Umbilical cord (tissue), 2 donors: ENCODE measurements around the gene TMEM72. TPM values are rescaled to one million over a fixed set of nuclear protein-coding genes. Genes with fewer than 3 reads are reported as not detected.
"Not testable (repeated sequence)": the region's sequence is repeated elsewhere in the genome, so short reads cannot be mapped to it uniquely, and the experiment has no call there.

Source experiments
- DNase-seq: peaks from one replicate; pipeline ENCODE4 v3.0.0-alpha.2; 2015; ENCODE audit warnings: low spot score
- total RNA-seq: library from RNA; depleted of rRNA; stranded (reverse); fragments of >200 nt; gene quantifications from one replicate; pipeline ENCODE4 v1.2.3, GENCODE V29; 2014; ENCODE audit warnings: low replicate concordance; ENCODE audit not compliant: insufficient read depth

TMEM72 gene
- 2.2 TPM for total RNA-seq

GRCh38 chr10:44911081-44911540, at the start of gene TMEM72:
TMEM72 (plus strand) TSS chr10:44911337; CDS start chr10:44911513, 176 bp downstream.
- peak; percentile 76 for DNase-seq

DNA sequence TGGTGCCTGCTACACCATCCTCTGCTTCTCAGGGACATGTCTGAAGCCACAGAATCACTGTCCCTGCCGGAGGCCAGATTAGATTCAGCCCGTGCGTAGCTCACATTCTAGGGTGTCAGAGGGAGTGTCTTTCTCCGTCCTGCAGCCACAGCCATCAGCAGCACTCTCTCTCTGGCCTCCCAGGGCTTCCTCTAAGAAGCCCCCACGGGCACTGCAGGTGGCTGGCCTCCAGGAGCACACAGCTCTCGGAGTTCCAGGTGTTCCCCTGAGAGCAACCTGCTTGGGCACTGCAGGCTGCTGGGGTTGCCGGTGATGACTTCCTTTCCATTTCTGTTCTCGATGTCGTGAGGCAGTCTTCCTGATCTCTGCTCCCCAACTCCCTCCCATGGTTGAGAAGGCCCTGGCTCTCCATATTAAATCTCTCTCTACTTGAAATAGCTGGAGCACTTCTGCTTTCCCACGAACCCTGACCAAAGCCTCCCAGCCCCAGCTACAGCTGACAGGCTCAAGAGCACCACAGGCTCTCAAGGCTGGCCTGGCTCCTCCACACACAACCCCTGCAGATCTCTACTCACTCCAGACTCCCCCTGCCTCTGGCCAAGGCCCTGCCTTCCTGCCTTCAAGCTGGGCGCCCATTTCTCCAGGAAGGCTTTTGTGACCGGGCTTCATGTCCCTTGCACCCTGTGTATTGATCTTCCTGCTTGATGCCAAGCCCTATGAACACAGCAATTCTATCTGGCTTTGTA, 49.0 kb upstream of the TMEM72 start:
- DNase-seq: no peak

DNA sequence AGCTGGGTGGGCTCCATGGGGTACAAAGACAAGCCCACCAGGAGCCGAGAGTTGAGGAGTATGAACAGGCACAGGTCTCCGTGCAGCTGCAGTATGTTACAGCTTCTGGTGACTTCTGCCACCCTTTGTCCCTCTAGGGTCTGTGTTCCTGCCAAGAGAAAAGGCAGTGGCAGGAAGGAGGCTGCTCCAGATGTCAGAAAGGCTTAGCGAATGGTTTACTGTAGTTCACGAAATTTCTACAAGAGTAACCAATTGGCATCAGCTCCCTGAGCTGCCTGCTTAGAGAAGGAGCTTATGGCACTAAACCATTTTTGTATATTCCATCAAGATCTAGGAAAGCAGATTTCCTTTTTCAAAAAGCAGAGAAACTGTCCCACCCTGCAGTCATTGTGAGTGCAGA, 48.2 kb upstream of the TMEM72 start:
- DNase-seq: peak; percentile 36

DNA sequence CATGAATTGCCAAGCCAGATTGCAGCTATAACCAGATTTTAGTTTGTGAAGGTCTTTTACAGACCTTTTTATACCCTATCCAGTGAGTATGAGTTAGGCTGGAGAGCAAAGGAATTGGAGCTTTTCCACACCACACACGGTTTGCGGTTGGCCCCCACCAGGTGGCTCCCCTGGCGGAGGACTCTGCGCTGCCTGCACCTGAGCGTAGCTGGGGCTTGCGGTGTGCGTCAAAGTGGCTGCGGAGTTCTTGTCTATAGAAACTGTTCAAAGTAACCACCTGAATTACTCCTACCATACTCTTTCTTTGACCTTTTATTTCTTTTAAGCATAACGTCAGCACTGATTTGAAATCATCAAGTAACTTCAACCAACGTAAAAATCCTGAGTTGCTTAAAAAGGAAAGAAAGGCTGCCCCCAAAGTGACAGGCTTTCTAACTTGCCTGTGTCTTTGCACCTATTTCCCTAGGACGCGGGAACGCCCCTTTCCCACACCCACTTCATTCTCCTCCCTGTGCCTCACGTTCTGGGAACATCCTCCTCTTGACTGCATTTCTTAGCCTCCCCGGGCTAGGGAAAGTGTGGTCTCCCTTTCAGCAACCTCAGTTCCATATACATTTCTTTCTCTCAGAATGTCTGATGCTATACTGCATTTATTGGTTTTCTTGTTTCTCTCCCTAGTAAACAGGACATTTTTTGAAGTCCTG, 47.6 kb upstream of the TMEM72 start:
- no peak for DNase-seq

GRCh38 chr10:44864051-44864450, 47.1 kb upstream of the TMEM72 start:
- no peak for DNase-seq

DNA sequence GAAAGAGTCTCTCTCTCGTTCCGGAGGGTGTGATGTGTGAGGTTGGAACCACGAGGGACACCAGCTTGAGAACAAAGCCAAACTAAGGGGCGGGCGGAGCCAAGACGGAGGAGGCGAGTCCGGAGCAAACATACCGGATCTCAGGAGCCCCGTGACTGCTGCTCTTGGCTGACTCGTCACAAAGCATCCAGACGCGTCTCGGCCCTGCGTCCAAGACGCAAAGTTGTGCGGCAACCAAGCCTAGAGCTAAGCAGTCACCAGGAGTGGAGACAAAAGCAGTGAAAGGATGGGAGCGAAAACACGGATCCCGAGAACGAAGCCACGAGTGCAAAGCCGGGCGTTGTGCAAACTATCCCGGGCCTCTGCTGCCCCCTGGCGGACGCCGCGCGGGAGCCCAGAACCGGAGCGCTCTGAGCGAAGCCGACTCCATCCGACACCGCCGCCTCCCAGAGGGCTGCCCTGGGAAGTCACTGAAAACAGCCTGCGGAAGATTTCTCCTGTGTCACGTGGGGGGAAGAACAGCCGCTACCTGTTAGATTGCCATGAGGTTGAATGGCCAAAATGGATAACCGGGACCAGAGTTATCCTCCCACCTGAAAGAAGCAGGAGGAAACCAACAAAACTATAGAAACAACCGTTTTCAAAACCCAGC, 46.4 kb upstream of the TMEM72 start:
- DNase-seq: peak; percentile 90

GRCh38 chr10:44865289-44865671, 45.9 kb upstream of the TMEM72 start:
- no peak for DNase-seq

GRCh38 chr10:44866367-44866766, 44.8 kb upstream of the TMEM72 start:
- not testable (repeated sequence) for DNase-seq

DNA sequence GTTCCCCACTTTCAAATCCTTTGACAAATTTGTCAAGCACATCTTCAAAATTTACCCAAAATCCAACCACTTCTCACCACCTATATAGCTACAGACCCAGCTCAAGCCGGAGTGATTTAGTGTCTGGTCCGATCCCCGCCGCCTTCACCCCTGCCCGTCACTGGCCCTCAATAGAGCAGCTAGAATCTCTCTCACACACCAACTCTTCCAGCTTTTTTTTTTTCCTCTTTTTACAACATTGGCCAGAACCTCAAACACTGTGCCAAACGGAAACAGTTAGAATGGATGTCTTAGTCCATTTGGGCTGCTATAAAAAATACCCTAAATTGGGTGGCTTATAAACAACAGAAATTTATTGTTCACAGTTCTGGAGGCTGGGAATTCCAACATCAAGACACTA, 41.1 kb upstream of the TMEM72 start:
- no peak for DNase-seq

DNA sequence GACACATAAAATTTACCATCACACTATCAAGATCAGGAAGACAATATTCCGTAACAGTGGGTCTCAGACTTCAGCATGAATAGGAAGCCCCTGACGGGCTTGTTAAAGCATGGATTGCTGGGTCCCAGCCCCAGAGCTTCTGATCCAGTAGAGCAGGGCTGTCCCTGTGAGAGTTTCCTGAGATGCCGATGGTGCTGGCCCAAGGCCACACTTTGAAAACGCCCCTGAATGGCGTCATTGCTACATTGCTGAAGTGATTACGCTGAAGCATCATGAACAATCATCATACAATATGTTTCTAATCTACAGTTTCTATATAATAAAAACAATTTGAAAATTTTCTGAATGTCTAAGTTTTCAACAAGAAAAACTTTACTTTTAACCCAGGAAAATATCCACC, 38.0 kb upstream of the TMEM72 start:
- peak; percentile 36 for DNase-seq

DNA sequence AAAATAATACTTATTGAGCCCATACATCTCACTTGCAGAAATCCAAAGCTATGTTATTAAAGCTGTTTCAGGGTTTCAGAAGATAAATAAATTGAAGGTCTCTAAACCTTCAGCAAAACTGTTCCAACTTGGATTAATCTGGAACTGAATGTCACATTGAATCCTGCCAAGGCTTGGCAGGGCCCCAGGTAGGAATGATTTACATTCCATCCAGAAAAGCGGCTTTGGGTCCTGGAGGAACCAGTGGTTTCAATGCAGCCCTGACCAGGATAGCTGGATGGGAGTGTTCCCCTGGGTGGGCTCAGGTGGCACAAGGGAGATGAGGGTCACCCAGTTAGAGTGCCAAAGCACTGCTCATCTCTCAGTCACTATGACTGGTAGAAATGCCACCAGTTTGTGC, 37.0 kb upstream of the TMEM72 start:
- DNase-seq: no peak

DNA sequence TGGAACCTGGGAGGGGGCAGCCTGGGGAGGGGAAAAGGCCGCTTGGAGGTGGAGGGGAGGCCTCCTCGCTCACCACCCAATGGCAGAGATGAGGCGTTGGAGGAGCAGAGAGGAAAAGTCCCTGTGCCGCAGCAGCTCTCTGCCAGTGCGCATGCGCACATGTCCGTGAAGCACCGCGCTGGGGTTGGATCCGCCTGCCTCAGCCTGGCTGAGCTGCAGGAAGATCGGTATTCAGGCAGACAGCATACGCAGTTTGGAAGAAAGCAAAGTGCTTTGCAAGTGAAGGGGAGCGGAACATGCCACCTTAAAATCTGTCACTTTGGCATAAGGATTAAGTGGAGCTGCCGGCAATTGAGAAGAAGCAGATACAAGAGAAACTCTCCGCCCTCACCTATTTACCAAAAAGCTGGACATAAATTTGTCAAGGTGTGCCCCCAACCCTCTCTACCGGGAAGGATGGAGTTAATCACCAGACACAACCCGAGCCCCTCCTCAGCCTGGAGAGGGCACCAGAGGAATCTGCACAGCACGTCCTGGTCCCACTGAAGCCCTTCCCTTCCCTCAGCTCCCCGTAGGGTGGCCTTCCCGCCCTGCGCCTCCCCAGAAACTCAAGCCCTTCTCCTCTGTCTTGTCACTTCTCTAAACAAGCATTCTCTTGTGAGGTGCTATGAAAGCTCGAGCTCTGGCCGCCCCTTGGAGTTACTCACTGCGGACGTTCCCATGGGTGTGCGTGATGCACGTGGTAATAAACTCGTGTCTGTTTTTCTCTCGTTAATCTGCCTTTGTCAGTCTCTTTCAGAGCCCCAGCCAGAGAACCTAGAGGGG, 32.2 kb upstream of the TMEM72 start:
- DNase-seq: peak; percentile 98

GRCh38 chr10:44879531-44879899, 31.6 kb upstream of the TMEM72 start:
- DNase-seq: no peak

- DNase-seq: no peak
Observed at GRCh38 chr10:44880090-44880715, 30.9 kb upstream of the TMEM72 start.

GRCh38 chr10:44881649-44882048, 29.5 kb upstream of the TMEM72 start:
- no peak for DNase-seq

DNA sequence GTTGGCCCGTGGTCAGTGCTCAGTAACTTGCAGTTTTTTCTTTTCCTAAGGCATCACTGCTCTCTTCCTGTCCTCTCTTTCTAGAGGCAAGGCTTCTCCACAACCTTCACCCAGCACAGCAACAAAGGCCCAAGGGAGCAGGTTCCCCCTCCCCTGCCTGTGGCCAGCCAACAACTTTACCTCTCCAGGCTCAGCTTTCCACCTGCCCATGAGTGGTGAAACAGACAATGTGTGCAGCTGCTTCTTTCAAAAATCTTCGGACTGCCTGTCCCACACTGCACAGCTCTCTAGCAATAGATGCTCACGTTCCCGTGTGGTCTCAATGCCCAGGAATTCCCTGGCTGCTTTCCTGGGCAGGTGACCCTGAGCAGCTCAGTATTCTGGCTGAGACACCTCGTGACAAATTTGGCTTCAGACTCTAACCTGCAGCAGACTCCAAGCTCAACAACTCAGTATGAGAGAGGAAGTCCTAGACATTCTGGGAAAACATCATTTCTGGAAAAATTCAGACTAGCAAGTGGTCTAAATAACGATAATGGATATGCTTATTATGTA, 28.9 kb upstream of the TMEM72 start:
- no peak for DNase-seq

GRCh38 chr10:44883593-44884331, 27.4 kb upstream of the TMEM72 start:
- no peak for DNase-seq

DNA sequence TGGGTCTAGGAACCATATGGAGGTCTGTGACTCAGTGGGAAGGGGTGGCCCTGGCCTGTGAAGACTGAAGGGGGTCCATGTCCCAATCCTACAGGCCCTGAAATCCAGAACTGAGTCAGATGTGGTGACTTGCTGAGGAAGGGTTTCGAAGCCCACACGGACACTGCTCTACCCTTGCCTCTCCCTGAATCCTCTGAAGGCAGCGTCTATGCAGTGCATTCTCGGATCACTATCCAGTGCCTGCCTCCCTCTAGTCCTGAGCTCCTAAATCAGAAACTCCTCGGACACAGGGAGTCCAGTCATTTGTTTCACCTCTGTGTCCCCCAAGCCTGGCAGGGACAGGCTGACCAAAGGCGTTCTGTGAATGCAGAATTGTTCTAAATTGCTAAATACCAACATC, 25.4 kb upstream of the TMEM72 start:
- DNase-seq: no peak

- no peak for DNase-seq
Observed at GRCh38 chr10:44886966-44887365, 24.2 kb upstream of the TMEM72 start.

DNA sequence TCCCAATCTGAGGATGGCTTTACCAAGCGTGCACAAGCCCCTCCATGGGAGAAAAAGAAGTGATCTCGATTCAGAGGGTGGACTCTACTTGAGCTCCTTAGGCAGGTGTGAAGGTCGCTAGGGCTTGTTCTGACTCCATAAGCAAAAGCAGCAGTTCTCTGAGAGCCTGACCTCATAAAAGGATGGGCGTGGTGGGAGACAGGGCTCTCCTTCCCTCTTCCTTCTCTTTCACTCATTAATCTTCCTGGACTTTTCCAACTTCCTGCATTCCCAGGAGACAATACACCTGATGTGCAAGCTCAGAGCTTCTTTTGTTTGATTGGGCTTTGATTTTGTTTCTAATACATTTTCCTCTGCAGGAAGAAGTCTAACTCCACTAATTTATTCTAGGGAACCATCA, 22.3 kb upstream of the TMEM72 start:
- no peak for DNase-seq
